Measurements from ENCODE around the gene RNF175. TPM values are rescaled to one million over a fixed set of nuclear protein-coding genes. Genes with fewer than 3 reads are reported as not detected.

The RNF175 gene
- total RNA-seq, 2 donors from 2014 or later, result 0.37 TPM; not detected in 1

- DNase-seq, result no peak
- Histone ChIP-seq H3K9me3 (no peaks in the 10 kb centered on the region), H3K27me3 (no peaks in the 10 kb centered on the region), H3K36me3 (no peaks in the 10 kb centered on the region), H3K27ac (no peak overlapping the region), H3K4me3 (no peak overlapping the region), H3K4me1 (no peaks in the 10 kb centered on the region), H3K9ac (ENCODE audit: low read depth in 2 of 2, low read length in 2 of 2) (no peak overlapping the region)
- TF ChIP-seq CTCF (IDR thresholded peaks at IDR 0.05), result no peak
- intact Hi-C loops (cut with DNase I), result no loop called here
Observed at GRCh38 chr4:153748378-153748777, 11.4 kb downstream of the RNF175 start.

- Histone ChIP-seq H3K4me1 (no peaks in the 10 kb centered on the region), H3K9me3 (no peaks in the 10 kb centered on the region), H3K27me3 (no peaks in the 10 kb centered on the region), H3K36me3 (no peaks in the 10 kb centered on the region), H3K27ac (no peak overlapping the region), H3K9ac (ENCODE audit: low read depth in 2 of 2, low read length in 2 of 2) (no peak overlapping the region), H3K4me3 (no peak overlapping the region)
- no peak for DNase-seq
- intact Hi-C loops (cut with DNase I), result no loop called here
- no peak for TF ChIP-seq CTCF (IDR thresholded peaks at IDR 0.05)
Observed at GRCh38 chr4:153747406-153747955, 12.3 kb downstream of the RNF175 start.

- Histone ChIP-seq H3K9ac (ENCODE audit: low read depth in 2 of 2, low read length in 2 of 2) (no peak overlapping the region), H3K4me3 (no peak overlapping the region), H3K27me3 (no peaks in the 10 kb centered on the region), H3K36me3 (no peaks in the 10 kb centered on the region), H3K27ac (no peak overlapping the region), H3K4me1 (no peaks in the 10 kb centered on the region), H3K9me3 (no peaks in the 10 kb centered on the region)
- DNase-seq, result no peak
- no peak for TF ChIP-seq CTCF (IDR thresholded peaks at IDR 0.05)
- intact Hi-C loops (cut with DNase I), result no loop called here
Observed at GRCh38 chr4:153745651-153746050, 14.2 kb downstream of the RNF175 start.

GRCh38 chr4:153741541-153741940 lies 18.3 kb downstream of the RNF175 start:
- H3K36me3 ChIP-seq, result no peaks in the 10 kb centered on the region
- TF ChIP-seq CTCF (IDR thresholded peaks at IDR 0.05), result no peak
- intact Hi-C loops (cut with DNase I), result no loop called here

GRCh38 chr4:153735906-153736461 lies 23.8 kb downstream of the RNF175 start:
- H3K27ac ChIP-seq, result no peak overlapping the region
- H3K9me3 ChIP-seq, result no peaks in the 10 kb centered on the region
- H3K4me1 ChIP-seq, result no peaks in the 10 kb centered on the region
- no peaks in the 10 kb centered on the region for H3K27me3 ChIP-seq
- H3K4me3 ChIP-seq, result no peak overlapping the region
- no peak overlapping the region for H3K9ac ChIP-seq (ENCODE audit: low read depth in 2 of 2, low read length in 2 of 2)
- TF ChIP-seq CTCF (IDR thresholded peaks at IDR 0.05), result no peak
- intact Hi-C loops (cut with DNase I), result no loop called here
- no peak for DNase-seq
- H3K36me3 ChIP-seq, result no peaks in the 10 kb centered on the region

More at GRCh38 chr4:153741541-153741940, 18.3 kb downstream of the RNF175 start:
- Histone ChIP-seq H3K27me3 (no peaks in the 10 kb centered on the region), H3K9me3 (no peaks in the 10 kb centered on the region), H3K27ac (no peak overlapping the region), H3K9ac (ENCODE audit: low read depth in 2 of 2, low read length in 2 of 2) (no peak overlapping the region), H3K4me3 (no peak overlapping the region), H3K4me1 (no peaks in the 10 kb centered on the region)
- no peak for DNase-seq

Measured in colonic mucosa (tissue), 4 donors.